Upper lobe of left lung (tissue), 4 donors: ENCODE measurements around the gene CNTNAP2.

ENCODE experiments used
- POLR2A ChIP-seq, 4 donors: fragments of 450-650 bp; IDR thresholded peaks; one replicate each; pipeline ENCODE4 v1.5.1; 2016 to 2017; ENCODE audit warnings: antibody characterized with exemption in 4 of 4, mild to moderate bottlenecking in 2 of 4
- TF ChIP-seq, protein P1 (sequence below), 6 experiments: fragments of 450-650 bp in 4 of 6; fragments of 200-600 bp in 2 of 6; sonication (generic) in 2 of 6; IDR thresholded peaks; one replicate each; pipeline ENCODE4 v1.5.1; 2016 to 2019; ENCODE audit warnings: antibody characterized with exemption in 6 of 6

DNA sequence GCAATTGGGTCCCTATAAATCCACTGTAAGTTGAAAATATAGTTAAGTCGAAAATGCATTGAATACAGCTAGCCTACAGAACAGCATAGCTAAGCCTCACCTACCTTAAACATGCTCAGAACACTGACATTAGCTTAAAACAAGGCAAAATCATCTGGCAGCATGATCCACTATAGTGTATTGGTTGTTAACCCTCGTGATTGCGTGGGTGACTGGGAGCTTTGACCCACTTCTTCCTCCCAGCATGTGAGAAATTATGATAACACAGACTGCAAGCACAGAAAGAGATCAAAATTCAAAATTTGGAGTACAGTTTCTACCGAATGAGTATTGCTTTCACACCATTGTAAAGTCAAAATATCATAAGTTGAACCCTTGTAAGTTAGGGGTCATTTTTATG lies 22.3 kb downstream of the CNTNAP2 start:
- TF ChIP-seq, protein P1, sequence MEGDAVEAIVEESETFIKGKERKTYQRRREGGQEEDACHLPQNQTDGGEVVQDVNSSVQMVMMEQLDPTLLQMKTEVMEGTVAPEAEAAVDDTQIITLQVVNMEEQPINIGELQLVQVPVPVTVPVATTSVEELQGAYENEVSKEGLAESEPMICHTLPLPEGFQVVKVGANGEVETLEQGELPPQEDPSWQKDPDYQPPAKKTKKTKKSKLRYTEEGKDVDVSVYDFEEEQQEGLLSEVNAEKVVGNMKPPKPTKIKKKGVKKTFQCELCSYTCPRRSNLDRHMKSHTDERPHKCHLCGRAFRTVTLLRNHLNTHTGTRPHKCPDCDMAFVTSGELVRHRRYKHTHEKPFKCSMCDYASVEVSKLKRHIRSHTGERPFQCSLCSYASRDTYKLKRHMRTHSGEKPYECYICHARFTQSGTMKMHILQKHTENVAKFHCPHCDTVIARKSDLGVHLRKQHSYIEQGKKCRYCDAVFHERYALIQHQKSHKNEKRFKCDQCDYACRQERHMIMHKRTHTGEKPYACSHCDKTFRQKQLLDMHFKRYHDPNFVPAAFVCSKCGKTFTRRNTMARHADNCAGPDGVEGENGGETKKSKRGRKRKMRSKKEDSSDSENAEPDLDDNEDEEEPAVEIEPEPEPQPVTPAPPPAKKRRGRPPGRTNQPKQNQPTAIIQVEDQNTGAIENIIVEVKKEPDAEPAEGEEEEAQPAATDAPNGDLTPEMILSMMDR (IDR thresholded peaks at IDR 0.05), result no peak
- no peak for TF ChIP-seq POLR2A (IDR thresholded peaks at IDR 0.05)
